OCI-M1 (cell line): Measurements from ENCODE around the gene CIBAR2.
A peak's percentile ranks its signal among the peaks of the same experiment; 100 is the strongest.
"Not testable (repeated sequence)": the region's sequence is repeated elsewhere in the genome, so short reads cannot be mapped to it uniquely, and the experiment has no call there.

Experiments used
- DNase-seq: peaks from one replicate; lab custom pipeline; 2025; lab: John Stamatoyannopoulos, UW

CIBAR2 gene

DNA sequence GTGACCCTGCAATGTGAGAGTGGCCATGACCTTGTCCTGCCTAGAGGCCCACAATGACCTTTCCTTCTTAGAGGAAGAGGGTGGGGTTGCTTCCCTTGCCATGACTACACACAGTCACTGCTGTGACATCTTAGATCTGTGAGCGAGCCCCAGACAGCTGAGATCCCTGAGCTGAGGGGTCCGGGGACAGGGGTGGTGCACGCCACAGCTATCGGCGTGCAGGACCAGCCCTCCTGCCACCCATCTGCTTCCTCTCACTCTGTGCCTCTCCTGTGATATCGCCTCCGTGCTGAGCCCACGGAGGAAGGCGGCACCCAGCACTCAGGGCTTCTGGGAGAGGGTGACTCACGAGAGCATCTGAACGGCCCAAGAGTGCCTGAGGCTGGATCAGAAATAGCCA lies 49.4 kb downstream of the CIBAR2 start:
- no peak for DNase-seq

DNA sequence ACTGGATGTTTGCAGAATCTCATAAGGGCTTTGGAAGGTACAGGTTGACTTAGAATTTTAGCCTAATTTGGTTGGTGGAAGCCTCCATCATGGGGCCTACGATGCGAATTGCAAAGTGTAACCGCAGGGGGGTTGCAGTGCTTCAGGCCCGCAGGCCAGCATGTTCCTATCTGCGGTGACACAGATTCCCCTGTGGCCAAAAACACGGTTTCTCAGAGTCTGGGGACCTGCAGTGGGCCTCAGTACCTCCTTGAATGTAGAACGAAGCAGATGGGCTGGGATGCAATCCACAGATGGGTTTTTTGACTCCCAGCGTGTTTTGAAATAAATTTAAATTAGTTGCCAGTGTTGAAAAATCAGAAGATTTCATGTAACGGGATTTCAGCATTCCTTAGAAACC lies 49.9 kb downstream of the CIBAR2 start:
- DNase-seq: no peak

DNA sequence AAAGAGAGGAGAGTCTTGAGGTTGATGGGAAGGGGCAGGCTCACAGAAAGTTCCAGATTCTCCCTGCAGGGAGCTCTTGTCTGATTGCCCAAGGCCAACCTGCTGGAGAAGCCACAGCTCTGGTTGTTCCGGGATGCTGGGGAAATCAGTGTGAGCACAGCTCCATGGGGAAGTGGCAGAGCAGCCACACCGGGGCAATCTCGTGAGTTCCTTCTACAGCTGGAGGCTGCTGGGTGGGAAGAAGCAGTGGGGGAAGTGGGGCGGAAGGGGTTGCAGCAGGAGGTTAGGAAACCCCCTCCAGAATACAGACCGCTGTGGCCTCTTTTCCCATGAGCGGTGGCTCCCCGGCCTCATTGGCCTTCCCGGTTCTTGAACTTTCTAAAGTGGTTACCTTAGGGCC lies 50.7 kb downstream of the CIBAR2 start:
- no peak for DNase-seq

DNA sequence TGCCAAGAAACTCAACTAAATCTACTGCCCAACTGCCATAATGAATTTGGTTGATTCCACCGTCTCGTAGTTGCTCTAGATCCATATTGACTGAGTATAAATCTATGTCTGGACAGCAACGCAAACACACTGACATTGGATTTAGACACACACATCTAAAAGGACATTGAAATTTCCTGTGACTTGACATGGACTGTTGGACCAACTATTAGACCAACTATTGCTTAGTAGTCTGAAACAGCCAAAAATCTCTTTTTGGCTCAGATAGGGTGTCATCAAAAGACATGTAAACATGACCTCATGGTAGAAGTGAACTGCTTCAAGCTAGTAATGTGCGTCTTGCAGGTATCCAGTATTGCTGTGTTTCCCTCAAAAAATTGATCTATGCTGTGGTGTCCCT lies 53.4 kb downstream of the CIBAR2 start:
- DNase-seq: no peak

DNA sequence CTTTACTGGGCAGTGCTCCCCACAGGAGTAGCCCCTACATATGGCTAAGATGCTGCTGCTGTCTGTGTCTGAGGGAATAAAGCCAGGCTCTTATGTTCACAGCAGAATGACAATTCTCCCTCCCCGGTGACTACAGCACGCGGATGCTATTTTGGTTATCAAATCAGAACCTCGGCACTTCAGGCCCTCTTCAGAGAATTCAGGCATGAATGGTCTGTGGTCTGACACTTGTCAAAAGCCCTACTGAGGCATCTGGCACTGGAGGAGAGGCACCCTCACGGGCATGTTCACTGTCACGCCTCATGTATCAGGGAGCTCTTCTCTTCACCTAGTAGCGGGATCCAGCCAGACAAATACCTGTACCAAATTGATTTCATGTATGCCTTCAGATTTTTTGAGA lies 54.3 kb downstream of the CIBAR2 start:
- no peak for DNase-seq

DNA sequence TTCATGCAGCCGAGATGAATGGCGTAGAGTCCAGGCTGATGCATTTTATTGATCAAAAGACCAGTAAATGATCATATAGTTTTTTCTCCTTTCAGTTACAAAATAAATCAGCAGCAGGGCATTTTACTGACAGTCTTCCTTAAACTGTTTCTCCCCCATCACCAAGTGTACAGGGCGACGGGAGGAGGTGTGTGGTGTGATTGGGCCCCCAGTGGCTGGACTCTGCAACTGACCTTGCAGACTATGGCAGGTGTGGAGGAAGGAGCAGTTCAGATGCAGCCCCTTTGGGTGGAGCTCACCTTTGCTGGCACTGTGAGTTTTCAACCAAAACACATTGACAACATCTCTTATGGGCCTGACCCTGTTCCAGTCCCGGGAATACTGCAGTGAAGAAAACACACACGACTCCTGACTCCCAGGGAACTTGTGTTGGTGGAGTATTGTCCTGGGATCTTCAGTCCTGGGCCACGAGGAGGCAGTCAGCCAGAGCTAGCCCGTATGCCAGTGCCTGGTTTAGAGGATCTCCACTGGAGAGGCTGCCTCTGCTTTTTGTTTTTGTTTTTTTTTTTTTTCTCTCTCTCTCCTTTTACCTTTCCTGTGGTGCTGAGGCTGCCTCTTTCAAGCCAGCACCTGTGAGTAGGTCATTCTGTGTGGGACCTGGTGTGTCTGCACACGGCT lies 54.9 kb downstream of the CIBAR2 start:
- DNase-seq: peak; percentile 30

DNA sequence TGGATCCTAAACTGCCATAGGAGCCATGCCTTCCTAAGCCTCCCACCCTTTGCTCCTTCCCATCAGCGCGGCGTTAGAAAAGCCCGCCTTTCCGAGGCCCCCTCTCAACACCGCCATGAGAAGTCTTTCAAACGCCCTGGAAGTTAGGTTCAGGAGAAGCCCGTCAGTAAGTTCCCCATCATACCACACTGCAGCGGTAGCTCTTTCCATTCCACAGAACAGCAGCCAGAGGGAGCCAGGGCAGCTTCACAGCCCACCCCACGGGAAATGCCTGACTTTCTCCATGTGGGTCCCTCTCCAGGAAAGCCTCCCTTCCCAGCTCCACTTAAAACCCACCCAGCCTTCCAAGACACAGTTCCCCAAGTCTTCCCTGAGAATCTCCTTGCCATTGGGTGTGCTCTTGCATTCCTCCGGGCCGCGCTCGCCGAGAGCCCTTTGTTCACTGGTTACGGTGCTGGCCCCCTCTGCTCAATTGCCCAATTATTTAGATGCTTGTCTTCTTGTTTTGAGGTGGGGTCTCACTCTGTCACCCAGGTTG lies 56.0 kb downstream of the CIBAR2 start:
- peak; percentile 35 for DNase-seq

DNA sequence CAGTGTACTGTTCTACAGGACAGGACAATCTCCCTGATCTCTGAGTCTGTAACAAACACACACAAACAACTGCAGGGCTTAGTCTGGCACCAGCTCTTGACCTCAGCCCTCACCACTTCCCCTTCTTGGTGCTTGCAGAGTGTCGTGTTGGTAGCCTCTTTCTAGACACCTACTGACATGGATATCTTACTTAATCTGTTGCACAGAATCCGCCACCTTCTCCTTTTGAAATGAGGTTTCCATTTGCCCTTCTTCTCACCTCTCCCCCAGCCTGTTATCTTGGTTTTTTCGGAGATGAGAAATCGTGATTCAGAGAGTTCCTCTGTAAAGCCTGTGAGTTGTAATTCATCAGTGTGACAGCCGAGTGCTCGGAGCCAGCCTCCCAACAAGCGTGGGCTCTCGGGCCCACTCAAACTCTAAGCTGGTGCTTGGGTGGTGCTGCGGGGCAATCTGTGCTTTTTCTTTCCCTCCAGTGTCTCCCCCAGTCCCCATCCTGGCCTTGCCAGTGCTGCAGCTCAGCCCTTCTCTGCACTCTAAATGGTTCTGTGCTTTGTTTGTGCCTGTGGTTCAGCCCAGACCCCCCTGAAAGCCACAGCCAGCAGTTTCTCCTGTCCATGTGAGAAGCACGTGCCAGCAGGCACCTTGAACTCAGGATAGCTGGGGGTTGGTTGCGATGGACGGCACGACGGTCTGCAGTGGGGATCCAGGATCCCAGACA lies 56.6 kb downstream of the CIBAR2 start:
- peak; percentile 98 for DNase-seq

DNA sequence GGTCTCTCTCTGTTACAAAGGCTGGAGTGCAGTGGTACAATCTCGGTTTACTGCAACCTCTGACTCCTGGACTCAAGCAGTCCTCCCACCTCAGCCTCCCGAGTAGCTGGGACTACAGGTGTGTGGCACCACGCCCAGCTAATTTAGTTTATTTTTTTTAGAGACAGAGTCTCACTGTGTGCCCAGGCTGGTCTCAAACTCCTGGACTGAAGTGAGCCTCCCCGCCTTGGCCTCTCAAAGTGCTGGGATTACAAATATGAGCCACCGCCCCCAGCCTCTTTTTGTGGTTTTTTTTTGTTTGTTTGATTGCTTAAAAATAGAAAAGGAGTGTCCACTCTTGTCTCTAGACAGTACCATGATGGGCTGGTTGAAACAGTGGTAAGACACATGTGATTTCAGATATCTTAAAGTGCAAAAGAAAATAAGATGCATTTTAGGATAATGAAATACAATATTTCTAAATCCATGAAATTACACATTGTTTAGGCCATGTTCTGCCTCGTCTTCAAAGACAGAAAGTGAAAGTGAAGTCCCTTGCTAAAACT lies 57.3 kb downstream of the CIBAR2 start:
- DNase-seq: no peak

DNA sequence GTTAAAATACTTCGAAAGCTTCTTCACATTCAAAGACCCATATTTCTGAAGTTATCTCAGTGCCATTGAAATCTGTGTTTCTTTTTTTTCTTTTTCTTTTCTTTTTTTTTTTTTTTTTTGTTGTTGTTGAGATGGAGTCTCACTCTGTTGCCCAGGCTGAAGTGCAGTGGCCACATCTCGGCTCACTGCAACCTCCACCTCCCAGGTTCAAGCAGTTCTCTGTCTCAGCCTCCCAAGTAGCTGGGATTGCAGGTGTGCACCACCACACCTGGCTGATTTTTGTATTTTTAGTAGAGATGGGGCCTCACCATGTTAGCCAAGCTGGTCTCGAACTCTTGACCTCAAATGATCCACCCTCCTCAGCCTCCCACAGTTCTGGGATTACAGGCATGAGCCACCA lies 58.0 kb downstream of the CIBAR2 start:
- DNase-seq: not testable (repeated sequence)

DNA sequence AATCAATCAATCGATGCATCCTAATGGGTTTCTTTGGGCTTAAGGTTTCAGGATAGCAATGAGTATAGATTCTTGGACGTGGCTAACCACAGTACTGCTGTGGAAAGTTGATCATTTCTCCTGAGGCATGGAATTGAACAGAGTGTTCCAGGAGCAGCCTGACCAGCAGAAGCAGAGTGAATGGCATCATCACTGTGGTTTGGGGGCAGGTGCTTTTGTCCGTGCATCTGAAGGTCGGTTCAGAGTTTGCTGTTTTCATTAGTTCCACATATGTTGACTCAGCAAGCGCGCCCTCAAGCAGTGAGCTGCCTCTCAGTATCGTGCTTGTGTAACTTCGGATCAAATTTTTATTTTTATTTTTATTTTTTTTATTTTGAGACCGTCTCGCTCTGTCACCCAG lies 59.7 kb downstream of the CIBAR2 start:
- no peak for DNase-seq

DNA sequence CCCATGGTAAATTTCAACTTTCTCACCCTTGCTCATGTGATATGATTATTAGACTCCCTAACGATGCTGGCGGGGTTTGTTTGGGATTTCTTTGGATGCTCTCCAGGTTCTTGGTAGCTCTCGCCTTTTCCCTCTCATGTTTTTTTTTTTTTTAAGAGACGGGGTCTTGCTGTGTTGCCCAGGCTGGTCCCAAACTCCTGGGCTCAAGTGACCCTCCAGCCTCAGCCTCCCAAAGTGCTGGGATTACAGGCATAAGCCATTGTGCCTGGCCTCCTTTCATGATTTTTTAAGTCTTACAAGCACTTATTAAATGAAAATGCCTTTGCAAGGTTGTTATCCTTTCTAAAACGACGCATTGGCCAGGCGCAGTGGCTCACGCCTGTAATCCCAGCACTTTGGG lies 60.6 kb downstream of the CIBAR2 start:
- DNase-seq: no peak

DNA sequence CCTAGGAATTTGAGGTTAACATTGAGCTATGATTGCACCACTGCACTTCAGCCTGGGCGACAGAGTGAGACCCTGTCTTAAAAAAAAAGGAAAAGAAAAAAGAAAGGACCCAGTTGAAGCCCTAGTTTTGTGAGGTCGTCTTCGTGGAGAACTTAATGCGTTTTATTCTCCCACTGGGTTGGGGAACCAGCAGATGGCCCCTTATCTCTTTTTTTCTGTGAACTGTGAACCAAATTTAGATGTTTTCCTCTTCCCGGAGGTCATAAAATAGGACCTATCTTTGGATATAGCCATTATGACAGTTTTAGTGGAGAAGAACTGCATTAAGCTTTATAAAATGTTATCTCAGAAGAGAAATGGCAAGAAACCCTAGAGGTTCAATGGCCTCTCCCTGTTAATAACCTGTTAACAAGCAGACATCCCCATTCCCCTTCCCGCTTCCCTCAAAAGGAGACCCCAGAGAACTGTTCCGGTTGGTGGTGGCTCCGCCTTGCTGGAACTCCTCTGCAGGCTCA lies 61.1 kb downstream of the CIBAR2 start:
- peak; percentile 63 for DNase-seq

DNA sequence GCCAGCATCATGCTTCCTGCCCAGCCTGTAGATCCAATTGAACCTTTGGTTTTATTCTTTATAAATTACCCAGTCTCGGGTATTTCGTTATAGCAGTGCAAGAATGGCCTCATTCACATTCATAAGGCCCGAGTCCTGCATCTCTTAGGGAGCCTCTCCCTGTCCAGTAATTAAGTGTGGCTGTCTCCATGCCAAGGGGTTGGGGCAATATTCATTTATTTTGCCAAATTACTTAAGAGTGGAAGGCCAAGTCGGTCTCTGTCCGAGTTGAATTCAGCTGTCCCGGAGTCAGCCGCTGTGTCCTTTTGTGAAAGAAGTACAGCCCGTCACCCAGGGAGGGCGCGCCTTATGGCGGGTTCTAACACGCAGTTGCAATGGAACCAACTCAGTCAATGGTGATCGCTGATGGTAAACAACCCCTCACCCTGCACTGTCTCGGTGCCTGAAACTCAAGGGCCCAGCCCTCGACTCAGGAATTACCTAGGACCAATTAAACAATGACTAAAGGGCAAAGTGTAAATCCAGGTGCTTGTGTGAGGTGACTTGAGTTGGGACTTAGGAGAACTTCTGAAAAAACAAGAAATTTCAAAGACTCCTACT lies 62.5 kb downstream of the CIBAR2 start:
- no peak for DNase-seq

DNA sequence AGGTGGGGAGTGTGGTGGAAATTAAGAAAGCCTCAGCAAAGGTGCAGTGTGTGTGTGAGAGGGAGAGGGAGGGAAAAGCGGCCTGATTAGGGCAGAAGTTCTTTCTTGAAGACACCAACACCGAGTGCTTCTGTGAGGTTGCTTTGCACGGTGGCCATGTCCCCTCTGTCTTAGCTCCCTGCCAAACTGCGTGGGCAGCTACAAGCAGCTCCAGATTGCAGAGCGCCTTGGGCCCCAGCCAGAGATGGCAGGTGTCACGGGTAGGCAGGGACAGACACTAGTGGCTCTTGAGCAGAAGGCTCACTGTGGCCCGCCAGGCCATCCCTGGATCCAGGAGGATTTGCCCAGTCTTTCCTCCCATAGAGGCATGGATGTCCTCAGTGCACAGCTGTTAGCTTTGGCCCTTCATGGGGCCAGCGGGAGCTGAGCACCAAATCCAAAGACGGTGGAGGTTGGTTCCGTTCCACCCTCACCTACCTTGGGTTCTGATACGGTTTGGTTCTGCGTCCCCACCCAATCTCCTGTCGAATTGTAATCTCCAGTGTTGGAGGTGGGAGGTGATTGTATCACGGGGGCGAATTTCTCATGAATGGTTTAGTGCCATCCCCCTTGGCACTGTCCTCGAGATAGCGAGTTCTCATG lies 63.2 kb downstream of the CIBAR2 start:
- no peak for DNase-seq
